ENCODE data around the gene GIT1.

- TF ChIP-seq, protein P1, sequence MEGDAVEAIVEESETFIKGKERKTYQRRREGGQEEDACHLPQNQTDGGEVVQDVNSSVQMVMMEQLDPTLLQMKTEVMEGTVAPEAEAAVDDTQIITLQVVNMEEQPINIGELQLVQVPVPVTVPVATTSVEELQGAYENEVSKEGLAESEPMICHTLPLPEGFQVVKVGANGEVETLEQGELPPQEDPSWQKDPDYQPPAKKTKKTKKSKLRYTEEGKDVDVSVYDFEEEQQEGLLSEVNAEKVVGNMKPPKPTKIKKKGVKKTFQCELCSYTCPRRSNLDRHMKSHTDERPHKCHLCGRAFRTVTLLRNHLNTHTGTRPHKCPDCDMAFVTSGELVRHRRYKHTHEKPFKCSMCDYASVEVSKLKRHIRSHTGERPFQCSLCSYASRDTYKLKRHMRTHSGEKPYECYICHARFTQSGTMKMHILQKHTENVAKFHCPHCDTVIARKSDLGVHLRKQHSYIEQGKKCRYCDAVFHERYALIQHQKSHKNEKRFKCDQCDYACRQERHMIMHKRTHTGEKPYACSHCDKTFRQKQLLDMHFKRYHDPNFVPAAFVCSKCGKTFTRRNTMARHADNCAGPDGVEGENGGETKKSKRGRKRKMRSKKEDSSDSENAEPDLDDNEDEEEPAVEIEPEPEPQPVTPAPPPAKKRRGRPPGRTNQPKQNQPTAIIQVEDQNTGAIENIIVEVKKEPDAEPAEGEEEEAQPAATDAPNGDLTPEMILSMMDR (IDR thresholded peaks at IDR 0.05), result no peak
- no peak for TF ChIP-seq POLR2A (IDR thresholded peaks at IDR 0.05)
These were observed 63.1 kb downstream of the GIT1 start for GRCh38 chr17:29526322-29526721.

Measured in thyroid gland (tissue), 4 donors.